ENCODE data around the gene CS. TPM values are rescaled to one million over a fixed set of nuclear protein-coding genes. Genes with fewer than 3 reads are reported as not detected.

CS gene
- total and polyA plus RNA-seq, 3 experiments from 2014 or later, result 78.8 to 286 (median 279) TPM

DNA sequence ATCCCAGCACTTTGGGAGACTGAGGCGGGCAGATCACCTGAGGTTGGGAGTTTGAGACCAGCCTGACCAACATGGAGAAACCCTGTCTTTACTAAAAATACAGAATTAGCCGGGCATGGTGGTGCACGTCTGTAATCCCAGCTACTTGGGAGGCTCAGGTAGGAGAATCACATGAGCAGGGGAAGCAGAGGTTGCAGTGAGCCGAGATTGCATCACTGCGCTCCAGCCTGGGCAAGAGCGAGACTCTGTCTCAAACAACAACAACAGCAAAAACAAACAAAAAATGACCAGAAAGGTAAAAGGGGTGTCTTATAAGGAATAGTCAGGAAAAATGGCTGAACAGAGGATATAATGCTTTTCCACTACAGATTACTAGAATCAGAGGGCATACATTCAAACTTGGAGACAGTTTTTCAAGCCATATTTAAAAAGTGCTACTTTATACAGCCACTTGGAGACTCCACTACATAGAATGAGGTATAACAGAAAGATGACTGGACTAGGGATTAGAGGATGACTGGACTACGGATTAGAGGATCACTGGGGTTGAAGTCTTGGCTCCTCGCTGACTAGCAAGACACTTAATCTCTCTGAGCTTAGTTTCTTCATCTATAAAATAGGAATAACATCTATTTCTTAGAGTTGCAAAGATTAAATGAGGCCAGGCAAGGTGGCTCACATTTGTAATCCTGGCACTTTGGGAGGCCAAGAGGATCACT is 4.9 kb upstream of the CS start:
- H3K27me3 ChIP-seq (ENCODE audit: insufficient read depth, low read length, poor library complexity, severe bottlenecking), result no peaks in the 10 kb centered on the region
- peaks cover 0 to 34% (median 3%) of the 10 kb centered on the region in 3 donors for H3K36me3 Mint-ChIP-seq
- no peaks in the 10 kb centered on the region for H3K27me3 Mint-ChIP-seq
- no peaks in the 10 kb centered on the region for H3K36me3 ChIP-seq (ENCODE audit: insufficient read depth, low read length)
- peak overlapping the region in 6 of 8 donors; percentile 7 to 69 (median 36) for H3K27ac Mint-ChIP-seq
- H3K9me3 ChIP-seq (ENCODE audit: low read length), result no peaks in the 10 kb centered on the region
- H3K4me1 ChIP-seq (ENCODE audit: insufficient read depth, low read length), result peaks cover 20% of the 10 kb centered on the region
- ChIA-PET POLR2A (no interaction called here), CTCF (interaction anchor here (1.8 kb wide), 1 partner anchor 116 kb away, joined by 3 read pairs; the partner anchor contains the start of gene SMARCC2)
- H3K4me1 Mint-ChIP-seq, result peaks cover 20 to 30% (median 25%) of the 10 kb centered on the region in 3 donors
- DNase-seq, result no peak
- no peak overlapping the region for H3K4me3 Mint-ChIP-seq
- no peak overlapping the region for H3K27ac ChIP-seq (ENCODE audit: low read depth, low read length)
- H3K4me3 ChIP-seq (ENCODE audit: low read length), result no peak overlapping the region
- no peaks in the 10 kb centered on the region for H3K9me3 Mint-ChIP-seq

DNA sequence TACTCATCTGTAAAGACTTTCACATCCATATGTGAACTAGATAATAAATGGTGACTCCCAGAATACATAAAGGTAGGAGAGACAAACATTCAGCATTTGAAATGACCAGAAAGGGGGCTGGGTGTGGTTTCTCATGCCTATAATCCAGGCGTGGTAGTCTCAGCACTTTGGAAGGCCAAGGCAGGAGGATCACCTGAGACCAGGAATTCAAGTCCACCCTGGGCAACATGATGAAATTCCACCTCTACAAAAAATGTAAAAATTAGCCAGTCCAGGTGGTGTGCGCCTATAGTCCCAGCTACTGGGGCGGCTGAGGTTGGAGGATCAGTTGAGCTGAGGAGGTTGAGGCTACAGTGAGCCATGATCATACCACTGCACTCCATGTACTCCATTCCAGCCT is 4.1 kb upstream of the CS start:
- no peaks in the 10 kb centered on the region for H3K9me3 Mint-ChIP-seq
- H3K36me3 Mint-ChIP-seq, result peaks cover 0 to 34% (median 0%) of the 10 kb centered on the region in 3 donors
- no peaks in the 10 kb centered on the region for H3K27me3 Mint-ChIP-seq
- H3K27me3 ChIP-seq (ENCODE audit: insufficient read depth, low read length, poor library complexity, severe bottlenecking), result no peaks in the 10 kb centered on the region
- peaks cover 20% of the 10 kb centered on the region for H3K4me1 ChIP-seq (ENCODE audit: insufficient read depth, low read length)
- H3K9me3 ChIP-seq (ENCODE audit: low read length), result no peaks in the 10 kb centered on the region
- no peak overlapping the region for H3K27ac Mint-ChIP-seq
- no peak overlapping the region for H3K4me3 Mint-ChIP-seq
- no peak overlapping the region for H3K27ac ChIP-seq (ENCODE audit: low read depth, low read length)
- ChIA-PET CTCF (interaction anchor here (1.8 kb wide), 1 partner anchor 115 kb away, joined by 3 read pairs; the partner anchor contains the start of gene SMARCC2), POLR2A (no interaction called here)
- H3K36me3 ChIP-seq (ENCODE audit: insufficient read depth, low read length), result no peaks in the 10 kb centered on the region
- no peak overlapping the region for H3K4me3 ChIP-seq (ENCODE audit: low read length)
- no peak for DNase-seq
- H3K4me1 Mint-ChIP-seq, result peaks cover 25 to 33% (median 30%) of the 10 kb centered on the region in 3 donors

DNA sequence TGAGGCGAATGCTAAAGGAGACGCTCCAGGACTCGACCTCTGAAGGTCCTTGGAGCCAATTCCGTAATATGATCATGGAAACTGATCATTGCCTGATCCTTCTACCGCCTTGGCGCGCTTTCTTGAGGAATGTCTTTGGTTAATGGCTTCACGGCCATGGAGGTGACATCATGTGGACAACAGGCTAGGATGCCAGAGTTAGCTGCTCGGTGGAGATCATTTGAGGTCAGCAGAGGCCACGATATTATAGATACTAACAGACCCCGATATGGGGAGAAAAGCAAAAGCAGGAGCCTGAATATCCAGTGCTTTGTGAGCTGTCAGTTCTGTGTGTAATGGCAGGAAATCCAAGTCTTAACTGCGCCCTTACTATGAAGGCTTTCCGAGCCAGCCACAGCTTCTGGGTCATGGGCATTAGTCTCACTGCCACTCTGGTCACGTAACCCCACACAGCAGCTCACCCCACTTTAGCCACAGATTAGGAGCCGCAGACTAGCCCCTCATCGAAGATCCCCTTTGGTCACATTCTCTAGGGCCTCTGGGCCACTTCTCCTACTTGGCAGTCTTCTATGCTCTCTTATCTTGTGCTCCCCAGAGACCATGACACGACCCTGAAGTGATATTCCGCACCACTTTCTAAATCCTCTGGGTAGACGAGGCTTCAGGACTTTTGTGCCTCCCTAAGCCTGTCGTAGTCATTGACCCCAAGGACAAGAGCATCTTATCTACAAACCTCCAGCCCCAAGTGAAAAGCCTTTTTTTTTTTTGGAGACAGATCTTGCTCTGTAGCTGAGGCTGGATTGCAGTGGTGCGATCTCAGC is 724 bp upstream of the CS start:
- H3K4me1 Mint-ChIP-seq, result peaks cover 47 to 67% (median 64%) of the 10 kb centered on the region in 3 donors
- Histone ChIP-seq H3K4me3 (ENCODE audit: low read length) (peak overlapping the region; percentile 85), H3K4me1 (ENCODE audit: insufficient read depth, low read length) (peaks cover 44% of the 10 kb centered on the region), H3K36me3 (ENCODE audit: insufficient read depth, low read length) (peaks cover 7% of the 10 kb centered on the region), H3K27ac (ENCODE audit: low read depth, low read length) (peak overlapping the region; percentile 90), H3K9me3 (ENCODE audit: low read length) (no peaks in the 10 kb centered on the region), H3K27me3 (ENCODE audit: insufficient read depth, low read length, poor library complexity, severe bottlenecking) (no peaks in the 10 kb centered on the region)
- peak overlapping the region; percentile 94 to 98 (median 95) for H3K4me3 Mint-ChIP-seq
- no peaks in the 10 kb centered on the region for H3K27me3 Mint-ChIP-seq
- H3K27ac Mint-ChIP-seq, result peak overlapping the region; percentile 93 to 99 (median 98)
- POLR2A ChIA-PET, result interaction anchor here (0.6 to 0.7 kb wide), 3 partner anchors 36 to 110 kb away, joined by 3 read pairs; no protein-coding TSS in a partner anchor
- peaks cover 0 to 32% (median 4%) of the 10 kb centered on the region in 3 donors for H3K36me3 Mint-ChIP-seq
- CTCF ChIA-PET, result interaction anchor here (1.0 to 1.8 kb wide), 5 partner anchors 14 to 111 kb away, joined by 3 to 8 read pairs (median 3); partner anchors contain the start of genes PAN2, RNF41 and SMARCC2
- H3K9me3 Mint-ChIP-seq, result no peaks in the 10 kb centered on the region
- DNase-seq, result peak in 1 of 5 donors; percentile 52

DNA sequence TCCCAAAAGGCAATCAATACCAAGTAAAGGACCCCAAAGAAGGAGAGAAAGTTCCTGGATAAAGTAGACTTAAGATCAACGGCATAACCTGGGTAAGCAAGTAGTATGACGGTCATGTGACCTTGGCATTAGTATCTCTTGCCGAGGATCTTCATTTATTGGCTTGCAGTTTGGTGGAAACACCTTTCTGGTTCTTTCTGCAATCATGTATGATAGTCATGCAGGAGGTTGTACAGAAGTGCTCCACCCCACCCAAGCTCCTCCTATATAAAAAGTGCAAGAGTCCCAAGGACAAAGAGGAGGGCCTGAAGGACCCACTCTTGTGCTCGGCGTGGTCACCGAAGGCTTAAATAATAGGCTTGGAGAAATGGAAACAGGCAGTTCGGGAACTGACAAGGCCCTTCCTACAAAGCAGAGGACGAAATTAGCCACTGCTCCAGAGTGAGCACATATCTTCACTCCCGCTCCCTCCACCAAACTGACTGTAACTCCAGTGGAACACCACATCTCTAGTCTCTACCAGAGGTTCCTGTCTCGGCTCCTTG is 750 bp downstream of the CS start:
- Mint-ChIP-seq H3K4me1 (peaks cover 47 to 67% (median 63%) of the 10 kb centered on the region in 3 donors), H3K4me3 (peak overlapping the region; percentile 94 to 98 (median 95)), H3K36me3 (peaks cover 0 to 27% (median 4%) of the 10 kb centered on the region in 3 donors), H3K9me3 (no peaks in the 10 kb centered on the region), H3K27ac (peak overlapping the region; percentile 93 to 99 (median 98)), H3K27me3 (no peaks in the 10 kb centered on the region)
- CTCF ChIA-PET, result interaction anchor here (0.6 to 2.1 kb wide), 6 partner anchors 12 to 181 kb away, joined by 3 to 8 read pairs (median 4); partner anchors contain the start of genes SMARCC2, STAT2 and ZC3H10
- no peaks in the 10 kb centered on the region for H3K9me3 ChIP-seq (ENCODE audit: low read length)
- DNase-seq, result peak in 4 of 5 donors; percentile 1 to 52 (median 36)
- H3K4me3 ChIP-seq (ENCODE audit: low read length), result peak overlapping the region; percentile 85
- H3K4me1 ChIP-seq (ENCODE audit: insufficient read depth, low read length), result peaks cover 44% of the 10 kb centered on the region
- H3K27ac ChIP-seq (ENCODE audit: low read depth, low read length), result peak overlapping the region; percentile 90
- H3K27me3 ChIP-seq (ENCODE audit: insufficient read depth, low read length, poor library complexity, severe bottlenecking), result no peaks in the 10 kb centered on the region
- H3K36me3 ChIP-seq (ENCODE audit: insufficient read depth, low read length), result peaks cover 7% of the 10 kb centered on the region
- POLR2A ChIA-PET, result interaction anchor here (0.7 to 2.1 kb wide), 8 partner anchors 11 to 195 kb away, joined by 3 to 6 read pairs (median 4); partner anchors contain the start of genes CNPY2, IL23A, PA2G4 and STAT2

DNA sequence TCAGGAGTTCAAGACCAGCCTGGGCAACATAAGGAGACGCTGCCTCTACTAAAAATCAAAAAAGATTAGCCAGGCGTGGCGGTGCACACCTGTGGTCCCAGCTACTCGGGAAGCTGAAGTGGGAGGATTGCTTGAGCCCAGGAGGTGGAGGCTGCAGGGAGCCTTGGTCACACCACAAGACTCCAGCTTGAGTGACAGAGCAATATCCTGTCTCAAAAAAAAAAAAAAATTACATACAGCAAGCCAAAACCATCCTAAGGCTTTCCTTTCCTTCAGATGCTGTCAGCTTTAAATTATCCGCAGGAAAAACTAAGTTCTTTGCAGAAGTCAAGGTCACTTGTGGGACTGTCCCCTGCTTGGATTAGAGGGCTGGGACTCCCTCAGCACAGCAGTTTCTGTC is 1.3 kb downstream of the CS start:
- peaks cover 49 to 71% (median 67%) of the 10 kb centered on the region in 3 donors for H3K4me1 Mint-ChIP-seq
- no peaks in the 10 kb centered on the region for H3K9me3 Mint-ChIP-seq

DNA sequence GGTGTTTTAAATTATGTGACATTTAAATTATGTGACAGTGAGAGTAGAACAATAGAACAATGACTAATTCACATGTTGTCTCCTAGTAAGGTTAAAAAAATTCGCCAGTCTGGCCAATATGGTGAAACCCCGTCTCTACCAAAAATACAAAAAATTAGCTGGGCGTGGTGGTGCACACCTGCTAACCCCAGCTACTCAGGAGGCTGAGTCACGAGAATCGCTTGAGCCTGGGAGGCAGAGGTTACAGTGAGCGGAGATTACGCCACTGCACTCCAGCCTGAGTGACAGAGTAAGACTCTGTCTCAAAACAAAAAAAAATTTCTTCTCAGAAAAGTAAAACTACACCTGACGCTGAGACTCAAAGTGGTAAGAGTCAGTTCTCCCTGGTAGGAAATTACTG is 2.7 kb downstream of the CS start:
- ChIA-PET POLR2A (interaction anchor here (0.6 to 1.1 kb wide), 2 partner anchors 11 to 52 kb away, joined by 3 to 6 read pairs; no protein-coding TSS in a partner anchor), CTCF (interaction anchor here (0.6 to 2.1 kb wide), 5 partner anchors 12 to 167 kb away, joined by 3 to 6 read pairs (median 3); partner anchors contain the start of genes COQ10A and STAT2)
- DNase-seq, result no peak
- Histone ChIP-seq H3K4me3 (ENCODE audit: low read length) (no peak overlapping the region), H3K27ac (ENCODE audit: low read depth, low read length) (no peak overlapping the region), H3K4me1 (ENCODE audit: insufficient read depth, low read length) (peaks cover 40% of the 10 kb centered on the region), H3K9me3 (ENCODE audit: low read length) (no peaks in the 10 kb centered on the region), H3K27me3 (ENCODE audit: insufficient read depth, low read length, poor library complexity, severe bottlenecking) (no peaks in the 10 kb centered on the region), H3K36me3 (ENCODE audit: insufficient read depth, low read length) (peaks cover 7% of the 10 kb centered on the region)
- H3K27me3 Mint-ChIP-seq, result no peaks in the 10 kb centered on the region
- H3K4me1 Mint-ChIP-seq, result peaks cover 53 to 77% (median 71%) of the 10 kb centered on the region in 3 donors
- H3K4me3 Mint-ChIP-seq, result peak overlapping the region in 3 of 7 donors; percentile 35 to 77 (median 51)
- no peaks in the 10 kb centered on the region for H3K9me3 Mint-ChIP-seq
- H3K36me3 Mint-ChIP-seq, result peaks cover 0 to 34% (median 4%) of the 10 kb centered on the region in 3 donors
- peak overlapping the region; percentile 17 to 93 (median 64) for H3K27ac Mint-ChIP-seq

More for the DNA sequence above, 1.3 kb downstream of the CS start:
- H3K27ac ChIP-seq (ENCODE audit: low read depth, low read length), result peak overlapping the region; percentile 90
- H3K27me3 Mint-ChIP-seq, result no peaks in the 10 kb centered on the region
- no peak for DNase-seq
- peak overlapping the region; percentile 94 to 98 (median 95) for H3K4me3 Mint-ChIP-seq
- peak overlapping the region; percentile 85 for H3K4me3 ChIP-seq (ENCODE audit: low read length)
- H3K36me3 ChIP-seq (ENCODE audit: insufficient read depth, low read length), result peaks cover 7% of the 10 kb centered on the region
- peaks cover 0 to 29% (median 4%) of the 10 kb centered on the region in 3 donors for H3K36me3 Mint-ChIP-seq
- no peaks in the 10 kb centered on the region for H3K27me3 ChIP-seq (ENCODE audit: insufficient read depth, low read length, poor library complexity, severe bottlenecking)
- peak overlapping the region; percentile 93 to 99 (median 98) for H3K27ac Mint-ChIP-seq
- H3K4me1 ChIP-seq (ENCODE audit: insufficient read depth, low read length), result peaks cover 44% of the 10 kb centered on the region
- ChIA-PET CTCF (interaction anchor here (0.8 to 2.1 kb wide), 8 partner anchors 11 to 181 kb away, joined by 3 to 6 read pairs (median 4); partner anchors contain the start of genes ANKRD52, STAT2 and ZC3H10), POLR2A (interaction anchor here (1.0 to 2.1 kb wide), 5 partner anchors 12 to 181 kb away, joined by 3 to 6 read pairs (median 5); partner anchors contain the start of genes CNPY2, IL23A, STAT2 and ZC3H10)
- no peaks in the 10 kb centered on the region for H3K9me3 ChIP-seq (ENCODE audit: low read length)

DNA sequence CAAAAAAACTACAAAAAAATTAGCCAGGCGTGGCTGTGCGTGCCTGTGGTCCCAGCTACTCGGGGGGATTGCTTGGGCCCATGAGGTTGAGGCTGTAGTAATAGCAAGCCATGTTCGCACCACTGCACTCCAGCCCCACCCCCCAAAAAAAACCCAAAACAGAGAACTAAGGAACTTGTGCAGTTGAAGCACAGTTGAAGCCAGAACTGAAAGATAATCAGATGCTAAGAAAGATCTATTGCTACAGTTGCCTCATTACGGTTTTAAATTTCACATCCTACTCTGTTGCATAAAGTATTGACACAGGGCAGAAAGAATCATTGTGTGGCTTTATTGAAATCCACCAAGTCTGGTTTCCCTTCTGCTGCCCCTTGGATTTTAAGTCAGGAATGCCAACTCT is 3.8 kb downstream of the CS start:
- H3K4me1 Mint-ChIP-seq, result peaks cover 51 to 75% (median 65%) of the 10 kb centered on the region in 3 donors
- no peaks in the 10 kb centered on the region for H3K27me3 Mint-ChIP-seq
- Histone ChIP-seq H3K36me3 (ENCODE audit: insufficient read depth, low read length) (peaks cover 11% of the 10 kb centered on the region), H3K9me3 (ENCODE audit: low read length) (no peaks in the 10 kb centered on the region), H3K4me3 (ENCODE audit: low read length) (no peak overlapping the region), H3K27me3 (ENCODE audit: insufficient read depth, low read length, poor library complexity, severe bottlenecking) (no peaks in the 10 kb centered on the region), H3K27ac (ENCODE audit: low read depth, low read length) (no peak overlapping the region), H3K4me1 (ENCODE audit: insufficient read depth, low read length) (peaks cover 43% of the 10 kb centered on the region)
- H3K27ac Mint-ChIP-seq, result peak overlapping the region; percentile 48 to 93 (median 68)
- POLR2A ChIA-PET, result no interaction called here
- no peaks in the 10 kb centered on the region for H3K9me3 Mint-ChIP-seq
- H3K36me3 Mint-ChIP-seq, result peaks cover 0 to 40% (median 4%) of the 10 kb centered on the region in 3 donors
- DNase-seq, result no peak
- no peak overlapping the region for H3K4me3 Mint-ChIP-seq
- CTCF ChIA-PET, result interaction anchor here (1.0 kb wide), 1 partner anchor 168 kb away, joined by 3 read pairs; no protein-coding TSS in a partner anchor
